Measurements from ENCODE around the gene CHID1. TPM values are rescaled to one million over a fixed set of nuclear protein-coding genes. Genes with fewer than 3 reads are reported as not detected.
A peak's percentile ranks its signal among the peaks of the same experiment; 100 is the strongest.

The CHID1 gene
- total and polyA plus RNA-seq, 2 of the 4 experiments (the other 2 are of a cell fraction): 34.2 to 121 TPM

DNA sequence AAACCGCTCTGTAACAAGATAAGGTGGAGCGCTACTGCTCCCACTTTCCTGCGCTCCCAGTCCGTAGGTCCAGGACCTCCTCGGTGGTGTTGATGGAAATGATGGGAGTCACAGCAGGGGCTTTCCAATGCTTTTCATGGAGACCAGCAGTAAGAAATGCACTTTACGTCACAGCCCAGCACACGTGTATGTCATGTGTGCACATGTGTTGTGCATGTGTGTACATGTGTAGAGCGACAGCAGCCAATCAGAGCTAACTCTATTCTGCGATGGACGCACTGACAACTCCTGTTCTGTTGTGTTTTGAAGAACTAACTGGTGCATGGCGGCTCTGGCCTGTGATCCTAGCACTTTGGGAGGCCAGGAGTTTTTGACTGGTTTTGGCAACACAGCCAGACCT is 1.2 kb downstream of the CHID1 start (continued):
- TF ChIP-seq, protein P1, sequence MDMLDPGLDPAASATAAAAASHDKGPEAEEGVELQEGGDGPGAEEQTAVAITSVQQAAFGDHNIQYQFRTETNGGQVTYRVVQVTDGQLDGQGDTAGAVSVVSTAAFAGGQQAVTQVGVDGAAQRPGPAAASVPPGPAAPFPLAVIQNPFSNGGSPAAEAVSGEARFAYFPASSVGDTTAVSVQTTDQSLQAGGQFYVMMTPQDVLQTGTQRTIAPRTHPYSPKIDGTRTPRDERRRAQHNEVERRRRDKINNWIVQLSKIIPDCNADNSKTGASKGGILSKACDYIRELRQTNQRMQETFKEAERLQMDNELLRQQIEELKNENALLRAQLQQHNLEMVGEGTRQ (IDR thresholded peaks at IDR 0.05; ENCODE audit: low read depth, low read length): no peak
- TF ChIP-seq RAD21 (IDR thresholded peaks at IDR 0.05; ENCODE audit: low read length): no peak

GRCh38 chr11:908273-908672 is 2.3 kb downstream of the CHID1 start:
- Histone ChIP-seq H3K9me1 (ENCODE audit: insufficient read depth, low read length) (0 out of 2 replicates have a peak, but pooled peaks cover 11% of the 10 kb centered on the region), H3K27me3 (ENCODE audit: control insufficient read depth, insufficient read depth, low read length) (no peaks in the 10 kb centered on the region), H2BK20ac (ENCODE audit: low read depth, low read length) (no peak overlapping the region), H3K56ac (ENCODE audit: extremely low read depth, insufficient read depth, low read length) (no peak overlapping the region), H3K79me1 (ENCODE audit: low read depth in 1 of 2, low read length in 2 of 2) (peaks cover 9 to 57% of the 10 kb centered on the region in 2 experiments), H3K9ac (ENCODE audit: low read depth, low read length) (no peak overlapping the region), H2AK5ac (ENCODE audit: low read depth, low read length) (no peak overlapping the region), H2BK5ac (ENCODE audit: low read depth, low read length, poor library complexity, severe bottlenecking) (no peak overlapping the region), H3K4me1 (ENCODE audit: control insufficient read depth, insufficient read depth, low read length) (peaks cover 7% of the 10 kb centered on the region; the same call in 1 of the 2 replicates), H3K23ac (ENCODE audit: low read depth, low read length) (no peak overlapping the region), H3K36me3 (ENCODE audit: control insufficient read depth, insufficient read depth, low read length) (peaks cover 10% of the 10 kb centered on the region), H2BK15ac (ENCODE audit: low read depth, low read length) (no peak overlapping the region), H4K20me1 (ENCODE audit: insufficient read depth, low read length) (no peaks in the 10 kb centered on the region; the same call in none of the 2 replicates), H4K5ac (ENCODE audit: low read depth, low read length) (no peak overlapping the region), H3K18ac (ENCODE audit: low read depth, low read length) (no peak overlapping the region), H4K8ac (ENCODE audit: low read depth in 2 of 2, low read length in 2 of 2) (no peak overlapping the region), H2BK120ac (ENCODE audit: low read depth, low read length) (no peak overlapping the region), H4K91ac (ENCODE audit: insufficient read depth, low read depth, low read length) (no peak overlapping the region), H2AFZ (replicated peaks; ENCODE audit: low read length, poor library complexity) (no peak overlapping the region), H3K27ac (ENCODE audit: insufficient read depth, low read length) (no peak overlapping the region), H3K4ac (ENCODE audit: low read depth, low read length) (no peak overlapping the region), H2AK9ac (replicated peaks; ENCODE audit: low read depth, low read length, poor library complexity) (peak overlapping the region; percentile 9), H3K14ac (replicated peaks; ENCODE audit: low read depth, low read length) (no peak overlapping the region), H3K4me2 (ENCODE audit: low read depth, low read length) (no peak overlapping the region), H3K4me3 (ENCODE audit: insufficient read depth, low read depth, low read length) (no peak overlapping the region), H3K9me3 (ENCODE audit: control insufficient read depth, insufficient read depth, low read length) (no peaks in the 10 kb centered on the region)
- intact Hi-C loops (cut with micrococcal nuclease): no loop called here
- ATAC-seq (ENCODE audit: low read depth) (no peak), DNase-seq (no peak)
- WGBS, 2 experiments (ENCODE audit: extremely low coverage in 2 of 2, insufficient read length in 1 of 2): no CpG with 5 or more reads among the region's 5 CpGs
- POLR2A ChIA-PET (ENCODE audit: unreplicated experiment): no interaction called here
- in situ Hi-C loops (cut with MboI; ENCODE audit: low sequenced_read_pairs): no loop called here
- no TSS peak for BruUV-seq (replicated peaks)
- dilution Hi-C loops (cut with HindIII; ENCODE audit: low sequenced_read_pairs, unreplicated experiment): no loop called here
- CTCF ChIA-PET: no interaction called here
- TF ChIP-seq SMC3 (IDR thresholded peaks at IDR 0.05; ENCODE audit: low read depth, low read length): no peak
- no peak for TF ChIP-seq POLR2A (IDR thresholded peaks at IDR 0.05; ENCODE audit: low read depth, low read length)
- TF ChIP-seq RAD21 (IDR thresholded peaks at IDR 0.05; ENCODE audit: low read length): no peak
- TF ChIP-seq CTCF (conservative IDR thresholded peaks at IDR 0.05; ENCODE audit: low read depth, low read length): no peak
- no peak for TF ChIP-seq NFE2L2 (IDR thresholded peaks at IDR 0.05; ENCODE audit: low read depth, low read length)
- no peak for TF ChIP-seq MXI1 (IDR thresholded peaks at IDR 0.05; ENCODE audit: borderline replicate concordance, low read depth, low read length)
- no peak for TF ChIP-seq CHD1 (IDR thresholded peaks at IDR 0.05; ENCODE audit: low read depth, low read length)
- TF ChIP-seq CEBPB (IDR thresholded peaks at IDR 0.05; ENCODE audit: low read depth, low read length): no peak
- TF ChIP-seq ELK1 (IDR thresholded peaks at IDR 0.05; ENCODE audit: borderline replicate concordance, low read depth, low read length): no peak
- no peak for TF ChIP-seq RCOR1 (IDR thresholded peaks at IDR 0.05; ENCODE audit: insufficient replicate concordance, low read length)
- no peak for TF ChIP-seq BHLHE40 (IDR thresholded peaks at IDR 0.05; ENCODE audit: low read depth, low read length)
- TF ChIP-seq RFX5 (IDR thresholded peaks at IDR 0.05; ENCODE audit: low read depth, low read length): no peak
- no peak for TF ChIP-seq MAFK (IDR thresholded peaks at IDR 0.05; ENCODE audit: low read depth, low read length)
